ENCODE data around the gene RBM4.

GRCh38 chr11:66600631-66601233 is 37.8 kb upstream of the RBM4 start:
- TF ChIP-seq CTCF (IDR thresholded peaks at IDR 0.05), result no peak
- TF ChIP-seq POLR2A (IDR thresholded peaks at IDR 0.05), result no peak

Data from tibial nerve (tissue), 3 donors.